ENCODE results near the gene ATP6V0C. TPM values are rescaled to one million over a fixed set of nuclear protein-coding genes. Genes with fewer than 3 reads are reported as not detected.

The ATP6V0C gene
- total and polyA plus RNA-seq, 2 of the 13 experiments (the other 11 are each of a cell fraction or from before 2014, with no cell fraction given): 10.4 to 20.1 TPM

- TF ChIP-seq, protein P1, sequence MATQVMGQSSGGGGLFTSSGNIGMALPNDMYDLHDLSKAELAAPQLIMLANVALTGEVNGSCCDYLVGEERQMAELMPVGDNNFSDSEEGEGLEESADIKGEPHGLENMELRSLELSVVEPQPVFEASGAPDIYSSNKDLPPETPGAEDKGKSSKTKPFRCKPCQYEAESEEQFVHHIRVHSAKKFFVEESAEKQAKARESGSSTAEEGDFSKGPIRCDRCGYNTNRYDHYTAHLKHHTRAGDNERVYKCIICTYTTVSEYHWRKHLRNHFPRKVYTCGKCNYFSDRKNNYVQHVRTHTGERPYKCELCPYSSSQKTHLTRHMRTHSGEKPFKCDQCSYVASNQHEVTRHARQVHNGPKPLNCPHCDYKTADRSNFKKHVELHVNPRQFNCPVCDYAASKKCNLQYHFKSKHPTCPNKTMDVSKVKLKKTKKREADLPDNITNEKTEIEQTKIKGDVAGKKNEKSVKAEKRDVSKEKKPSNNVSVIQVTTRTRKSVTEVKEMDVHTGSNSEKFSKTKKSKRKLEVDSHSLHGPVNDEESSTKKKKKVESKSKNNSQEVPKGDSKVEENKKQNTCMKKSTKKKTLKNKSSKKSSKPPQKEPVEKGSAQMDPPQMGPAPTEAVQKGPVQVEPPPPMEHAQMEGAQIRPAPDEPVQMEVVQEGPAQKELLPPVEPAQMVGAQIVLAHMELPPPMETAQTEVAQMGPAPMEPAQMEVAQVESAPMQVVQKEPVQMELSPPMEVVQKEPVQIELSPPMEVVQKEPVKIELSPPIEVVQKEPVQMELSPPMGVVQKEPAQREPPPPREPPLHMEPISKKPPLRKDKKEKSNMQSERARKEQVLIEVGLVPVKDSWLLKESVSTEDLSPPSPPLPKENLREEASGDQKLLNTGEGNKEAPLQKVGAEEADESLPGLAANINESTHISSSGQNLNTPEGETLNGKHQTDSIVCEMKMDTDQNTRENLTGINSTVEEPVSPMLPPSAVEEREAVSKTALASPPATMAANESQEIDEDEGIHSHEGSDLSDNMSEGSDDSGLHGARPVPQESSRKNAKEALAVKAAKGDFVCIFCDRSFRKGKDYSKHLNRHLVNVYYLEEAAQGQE (IDR thresholded peaks at IDR 0.05; ENCODE audit: borderline replicate concordance in 1 of 2, low read depth in 1 of 2, low read length in 2 of 2): 0 out of 4 replicates have a peak, but pooled peaks of 1 of the 2 experiments have one; percentile 28
- TF ChIP-seq GZF1 (CRISPR knock-in tag; IDR thresholded peaks at IDR 0.05) (no peak), PAXIP1 (CRISPR knock-in tag; conservative IDR thresholded peaks at IDR 0.05) (peak; percentile 99), MEF2D (CRISPR knock-in tag; IDR thresholded peaks at IDR 0.05) (no peak; the same call in 1 of the 2 replicates), ATF5 (CRISPR knock-in tag; IDR thresholded peaks at IDR 0.05; ENCODE audit: low read depth) (no peak), ZNF749 (CRISPR knock-in tag; IDR thresholded peaks at IDR 0.05; ENCODE audit: borderline replicate concordance) (no peak), ZNF605 (CRISPR knock-in tag; IDR thresholded peaks at IDR 0.05) (peak; percentile 39; the same call in 1 of the 2 replicates), ZNF776 (CRISPR knock-in tag; IDR thresholded peaks at IDR 0.05) (peak; percentile 16; the same call in 1 of the 2 replicates), ZFP36 (IDR thresholded peaks at IDR 0.05; ENCODE audit: borderline replicate concordance, low read depth, low read length, partially characterized antibody) (no peak), BCLAF1 (IDR thresholded peaks at IDR 0.05) (no peak), ZNF883 (CRISPR knock-in tag; IDR thresholded peaks at IDR 0.05; ENCODE audit: not compliant biosample characterization) (peak; percentile 27), PHF8 (CRISPR knock-in tag; IDR thresholded peaks at IDR 0.05) (peak; percentile 27; the same call in 1 of the 2 replicates), MTA1 (CRISPR knock-in tag; IDR thresholded peaks at IDR 0.05; ENCODE audit: borderline replicate concordance) (peak; percentile 64; the same call in 1 of the 2 replicates), ZBTB7A (CRISPR knock-in tag; IDR thresholded peaks at IDR 0.05) (no peak), DMAP1 (CRISPR knock-in tag; IDR thresholded peaks at IDR 0.05) (peak; percentile 43; the same call in 1 of the 2 replicates), NCOA2 (CRISPR knock-in tag; IDR thresholded peaks at IDR 0.05) (peak; percentile 84)
- TF ChIP-seq, protein P2, sequence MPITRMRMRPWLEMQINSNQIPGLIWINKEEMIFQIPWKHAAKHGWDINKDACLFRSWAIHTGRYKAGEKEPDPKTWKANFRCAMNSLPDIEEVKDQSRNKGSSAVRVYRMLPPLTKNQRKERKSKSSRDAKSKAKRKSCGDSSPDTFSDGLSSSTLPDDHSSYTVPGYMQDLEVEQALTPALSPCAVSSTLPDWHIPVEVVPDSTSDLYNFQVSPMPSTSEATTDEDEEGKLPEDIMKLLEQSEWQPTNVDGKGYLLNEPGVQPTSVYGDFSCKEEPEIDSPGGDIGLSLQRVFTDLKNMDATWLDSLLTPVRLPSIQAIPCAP (CRISPR knock-in tag; IDR thresholded peaks at IDR 0.05; ENCODE audit: low read depth): no peak
Observed at GRCh38 chr16:2524339-2524938, 10.7 kb downstream of the ATP6V0C start (continued).
